Kidney epithelial cell (primary cell): ENCODE data around the gene KIR2DL4. TPM values are rescaled to one million over a fixed set of nuclear protein-coding genes. Genes with fewer than 3 reads are reported as not detected.
"Not testable (repeated sequence)": the region's sequence is repeated elsewhere in the genome, so short reads cannot be mapped to it uniquely, and the experiment has no call there.

Source experiments
- DNase-seq: peaks from one replicate; pipeline ENCODE4 v3.0.0-alpha.2; 2010; ENCODE audit warnings: low read depth
- H3K27me3 ChIP-seq: 2 replicates; pipeline ENCODE4 v1.6.0; 2011; ENCODE audit warnings: low read length; ENCODE audit not compliant: control insufficient read depth, insufficient read depth
- H3K36me3 ChIP-seq: 2 replicates; pipeline ENCODE4 v1.5.1; 2011; ENCODE audit warnings: low read length; ENCODE audit not compliant: control insufficient read depth, insufficient read depth
- H3K4me3 ChIP-seq: 2 replicates; pipeline ENCODE4 v1.5.1; 2011; ENCODE audit warnings: low read depth, mild to moderate bottlenecking, control low read depth, low read length
- CTCF ChIP-seq: IDR thresholded peaks from 2 replicates; pipeline ENCODE4 v1.5.1; 2011; ENCODE audit warnings: mild to moderate bottlenecking, moderate library complexity, low read length, control low read depth, inconsistent platforms; ENCODE audit not compliant: insufficient read depth, poor library complexity, severe bottlenecking
- total RNA-seq: library from RNA; depleted of rRNA; stranded (reverse); fragments of >200 nt; gene quantifications from 2 replicates; pipeline ENCODE4 v1.2.3, GENCODE V29; 2015

The KIR2DL4 gene
- total RNA-seq, 1 donor from 2014 or later: not detected

- H3K4me3 ChIP-seq: no peak overlapping the region
Observed at GRCh38 chr19:54817670-54818536, 14.5 kb downstream of the KIR2DL4 start.

GRCh38 chr19:54824416-54824815 lies 21.0 kb downstream of the KIR2DL4 start:
- DNase-seq, H3K27me3 ChIP-seq, H3K36me3 ChIP-seq, H3K4me3 ChIP-seq: not testable (repeated sequence)

More at GRCh38 chr19:54817670-54818536, 14.5 kb downstream of the KIR2DL4 start:
- no peak for DNase-seq
- H3K36me3 ChIP-seq: no peaks in the 10 kb centered on the region
- TF ChIP-seq CTCF: no peak
- H3K27me3 ChIP-seq: no peaks in the 10 kb centered on the region

GRCh38 chr19:54825326-54825725 lies 21.9 kb downstream of the KIR2DL4 start:
- H3K36me3 ChIP-seq, DNase-seq, H3K27me3 ChIP-seq, H3K4me3 ChIP-seq: not testable (repeated sequence)

GRCh38 chr19:54828064-54828463 lies 24.7 kb downstream of the KIR2DL4 start:
- H3K4me3 ChIP-seq, H3K27me3 ChIP-seq, DNase-seq, H3K36me3 ChIP-seq: not testable (repeated sequence)

GRCh38 chr19:54832496-54832895 lies 29.1 kb downstream of the KIR2DL4 start, which contains the start of gene KIR2DS4:
KIR2DS4 (plus strand) TSS chr19:54832676.
- not testable (repeated sequence) for H3K27me3 ChIP-seq, DNase-seq, H3K36me3 ChIP-seq, H3K4me3 ChIP-seq

- not testable (repeated sequence) for H3K27me3 ChIP-seq, DNase-seq, H3K36me3 ChIP-seq, H3K4me3 ChIP-seq
Observed at GRCh38 chr19:54835126-54835525, 31.7 kb downstream of the KIR2DL4 start.

GRCh38 chr19:54837522-54837921 lies 34.1 kb downstream of the KIR2DL4 start:
- H3K27me3 ChIP-seq, DNase-seq, H3K36me3 ChIP-seq, H3K4me3 ChIP-seq: not testable (repeated sequence)

GRCh38 chr19:54843171-54843570 lies 39.8 kb downstream of the KIR2DL4 start:
- H3K36me3 ChIP-seq, H3K4me3 ChIP-seq, H3K27me3 ChIP-seq, DNase-seq: not testable (repeated sequence)

GRCh38 chr19:54850061-54850640 lies 46.7 kb downstream of the KIR2DL4 start, which contains the start of gene KIR3DL2:
KIR3DL2 (plus strand) TSS chr19:54850443; CDS start chr19:54850476, 33 bp downstream.
- not testable (repeated sequence) for H3K36me3 ChIP-seq, H3K4me3 ChIP-seq, DNase-seq, H3K27me3 ChIP-seq

GRCh38 chr19:54850930-54851329 lies 47.5 kb downstream of the KIR2DL4 start:
- H3K27me3 ChIP-seq: no peaks in the 10 kb centered on the region

More at GRCh38 chr19:54850930-54851329, 47.5 kb downstream of the KIR2DL4 start:
- no peaks in the 10 kb centered on the region for H3K36me3 ChIP-seq
- no peak for DNase-seq
- H3K4me3 ChIP-seq: no peak overlapping the region
- no peak for TF ChIP-seq CTCF
